ENCODE data around the gene GOSR2.
A peak's percentile ranks its signal among the peaks of the same experiment; 100 is the strongest.

Gene GOSR2

GRCh38 chr17:46962374-46962790 lies 39.4 kb downstream of the GOSR2 start:
- H3K4me1 ChIP-seq, result peaks cover 0 to 13% (median 3%) of the 10 kb centered on the region in 10 experiments; a peak in 8 of 20 replicates
- no peak overlapping the region for H3K4me3 ChIP-seq
- H3K27me3 ChIP-seq, result no peaks in the 10 kb centered on the region
- peaks cover 0 to 21% (median 0%) of the 10 kb centered on the region in 11 experiments; a peak in 3 of 22 replicates for H4K20me1 ChIP-seq
- H3K4me2 ChIP-seq, result peak overlapping the region in 4 of 11 experiments; percentile 16 to 72 (median 56); a peak in 6 of 22 replicates
- no peak for TF ChIP-seq Cebpa-rat (IDR thresholded peaks at IDR 0.05)
- no peak overlapping the region for H3K27ac ChIP-seq
- peaks cover 0 to 4% (median 0%) of the 10 kb centered on the region in 11 experiments; a peak in 1 of 22 replicates for H3K36me3 ChIP-seq
- peaks cover 0 to 7% (median 0%) of the 10 kb centered on the region in 11 experiments; a peak in 1 of 22 replicates for H3K9me3 ChIP-seq (replicated peaks in 1 of 11)
- no peak overlapping the region for H3K9ac ChIP-seq

- peaks cover 0 to 13% (median 3%) of the 10 kb centered on the region in 10 experiments; a peak in 8 of 20 replicates for H3K4me1 ChIP-seq
- H3K4me3 ChIP-seq, result no peak overlapping the region
- H3K27ac ChIP-seq, result no peak overlapping the region
- H3K36me3 ChIP-seq, result no peaks in the 10 kb centered on the region; a peak in 2 of 22 replicates
- no peaks in the 10 kb centered on the region for H3K27me3 ChIP-seq
- no peak overlapping the region for H3K9ac ChIP-seq
- H3K4me2 ChIP-seq, result no peak overlapping the region
- peaks cover 0 to 31% (median 0%) of the 10 kb centered on the region in 11 experiments; a peak in 3 of 22 replicates for H4K20me1 ChIP-seq
- peaks cover 0 to 7% (median 0%) of the 10 kb centered on the region in 11 experiments; a peak in 1 of 22 replicates for H3K9me3 ChIP-seq (replicated peaks in 1 of 11)
- TF ChIP-seq Cebpa-rat (IDR thresholded peaks at IDR 0.05), result no peak
Observed at GRCh38 chr17:46963571-46963970, 40.6 kb downstream of the GOSR2 start.

GRCh38 chr17:46964315-46965265 lies 41.6 kb downstream of the GOSR2 start:
- no peak overlapping the region for H3K4me3 ChIP-seq
- H3K9ac ChIP-seq, result no peak overlapping the region
- no peaks in the 10 kb centered on the region; a peak in 2 of 22 replicates for H3K36me3 ChIP-seq
- H3K27me3 ChIP-seq, result no peaks in the 10 kb centered on the region
- H3K4me2 ChIP-seq, result no peak overlapping the region
- H3K9me3 ChIP-seq (replicated peaks in 1 of 11), result peaks cover 0 to 6% (median 0%) of the 10 kb centered on the region in 11 experiments; a peak in 1 of 22 replicates
- peaks cover 0 to 37% (median 0%) of the 10 kb centered on the region in 11 experiments; a peak in 6 of 22 replicates for H4K20me1 ChIP-seq
- TF ChIP-seq Cebpa-rat (IDR thresholded peaks at IDR 0.05), result no peak
- H3K27ac ChIP-seq, result no peak overlapping the region
- peaks cover 0 to 13% (median 3%) of the 10 kb centered on the region in 10 experiments; a peak in 8 of 20 replicates for H3K4me1 ChIP-seq

- Histone ChIP-seq H3K9ac (no peak overlapping the region), H3K4me3 (no peak overlapping the region), H3K9me3 (replicated peaks in 1 of 11) (no peaks in the 10 kb centered on the region), H3K4me2 (no peak overlapping the region), H3K4me1 (no peaks in the 10 kb centered on the region), H3K27me3 (no peaks in the 10 kb centered on the region), H3K36me3 (no peaks in the 10 kb centered on the region; a peak in 2 of 22 replicates), H3K27ac (no peak overlapping the region), H4K20me1 (peaks cover 0 to 44% (median 0%) of the 10 kb centered on the region in 11 experiments; a peak in 7 of 22 replicates)
- TF ChIP-seq Cebpa-rat (IDR thresholded peaks at IDR 0.05), result no peak
Observed at GRCh38 chr17:46968224-46968834, 45.4 kb downstream of the GOSR2 start.

DNA sequence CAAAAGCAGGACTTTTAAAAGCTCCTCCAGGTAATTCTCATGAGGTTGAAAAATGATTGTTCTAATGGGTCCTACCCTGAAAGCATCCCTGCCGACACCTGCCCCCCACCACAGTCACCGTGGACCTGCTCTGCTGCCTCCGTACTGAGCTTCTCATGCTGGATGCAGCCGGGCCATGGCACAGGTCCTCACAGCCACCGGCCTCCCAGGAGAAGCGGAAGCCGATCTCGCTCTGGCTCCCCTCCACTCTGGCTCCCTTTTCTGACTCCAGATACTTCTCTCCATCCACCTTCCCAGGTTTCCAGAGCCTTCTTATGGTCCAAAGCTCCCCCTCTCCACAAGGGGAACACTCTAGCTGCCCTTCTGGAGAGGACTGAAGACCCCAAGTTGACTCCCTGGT lies 45.9 kb downstream of the GOSR2 start:
- Histone ChIP-seq H4K20me1 (peaks cover 0 to 44% (median 0%) of the 10 kb centered on the region in 11 experiments; a peak in 7 of 22 replicates), H3K9ac (no peak overlapping the region), H3K4me3 (no peak overlapping the region), H3K9me3 (replicated peaks in 1 of 11) (no peaks in the 10 kb centered on the region), H3K27me3 (no peaks in the 10 kb centered on the region), H3K4me2 (no peak overlapping the region), H3K4me1 (no peaks in the 10 kb centered on the region), H3K36me3 (no peaks in the 10 kb centered on the region; a peak in 2 of 22 replicates), H3K27ac (no peak overlapping the region)
- no peak for TF ChIP-seq Cebpa-rat (IDR thresholded peaks at IDR 0.05)

GRCh38 chr17:46971647-46972300 lies 48.8 kb downstream of the GOSR2 start:
- no peaks in the 10 kb centered on the region for H3K9me3 ChIP-seq (replicated peaks in 1 of 11)
- no peaks in the 10 kb centered on the region; a peak in 2 of 22 replicates for H3K36me3 ChIP-seq
- no peak overlapping the region for H3K27ac ChIP-seq

DNA sequence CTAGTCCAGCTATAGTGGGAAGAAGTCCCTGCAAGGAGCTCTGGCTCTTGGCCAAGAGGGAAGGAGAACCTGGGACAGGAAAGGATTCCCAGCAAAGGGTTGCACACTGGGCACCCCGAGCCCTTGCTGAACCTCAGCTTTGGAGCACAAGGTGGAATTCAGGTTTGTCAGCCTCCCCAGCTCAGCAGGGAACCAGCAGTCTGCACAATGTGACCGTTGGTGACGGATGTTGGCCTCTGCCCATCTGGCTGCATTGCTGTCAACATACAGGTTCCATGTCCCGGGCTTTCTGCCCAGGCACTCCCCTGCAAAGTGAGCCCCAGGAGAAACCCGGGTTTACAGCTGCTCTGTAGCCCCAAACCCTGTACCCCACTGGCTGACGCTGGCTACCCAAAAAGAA lies 49.4 kb downstream of the GOSR2 start:
- H3K27me3 ChIP-seq, result peaks cover 9 to 12% (median 11%) of the 10 kb centered on the region in 11 experiments
- no peaks in the 10 kb centered on the region; a peak in 2 of 22 replicates for H3K36me3 ChIP-seq
- no peaks in the 10 kb centered on the region for H3K9me3 ChIP-seq (replicated peaks in 1 of 11)
- peaks cover 0 to 10% (median 5%) of the 10 kb centered on the region in 10 experiments; a peak in 14 of 20 replicates for H3K4me1 ChIP-seq
- H3K4me2 ChIP-seq, result no peak overlapping the region
- H4K20me1 ChIP-seq, result peaks cover 0 to 36% (median 5%) of the 10 kb centered on the region in 11 experiments; a peak in 8 of 22 replicates
- no peak for TF ChIP-seq Cebpa-rat (IDR thresholded peaks at IDR 0.05)
- H3K9ac ChIP-seq, result no peak overlapping the region
- H3K27ac ChIP-seq, result no peak overlapping the region
- no peak overlapping the region for H3K4me3 ChIP-seq

More at GRCh38 chr17:46971647-46972300, 48.8 kb downstream of the GOSR2 start:
- Histone ChIP-seq H3K27me3 (peaks cover 3 to 6% (median 6%) of the 10 kb centered on the region in 11 experiments), H3K4me3 (no peak overlapping the region), H3K4me1 (peaks cover 0 to 5% (median 0%) of the 10 kb centered on the region in 10 experiments; a peak in 6 of 20 replicates), H3K9ac (no peak overlapping the region), H4K20me1 (peaks cover 0 to 38% (median 1%) of the 10 kb centered on the region in 11 experiments; a peak in 8 of 22 replicates), H3K4me2 (no peak overlapping the region)
- no peak for TF ChIP-seq Cebpa-rat (IDR thresholded peaks at IDR 0.05)

- H3K9me3 ChIP-seq (replicated peaks in 1 of 11), result no peaks in the 10 kb centered on the region
- TF ChIP-seq Cebpa-rat (IDR thresholded peaks at IDR 0.05), result no peak
- peaks cover 26 to 29% (median 29%) of the 10 kb centered on the region in 11 experiments for H3K27me3 ChIP-seq
- H3K4me3 ChIP-seq, result no peak overlapping the region
- no peak overlapping the region for H3K27ac ChIP-seq
- H3K36me3 ChIP-seq, result no peaks in the 10 kb centered on the region
- no peak overlapping the region for H3K9ac ChIP-seq
- no peak overlapping the region for H3K4me2 ChIP-seq
- peaks cover 0 to 32% (median 12%) of the 10 kb centered on the region in 11 experiments; a peak in 12 of 22 replicates for H4K20me1 ChIP-seq
- H3K4me1 ChIP-seq, result peaks cover 11 to 28% (median 22%) of the 10 kb centered on the region in 10 experiments; a peak in 19 of 20 replicates
Observed at GRCh38 chr17:46974086-46974485, 51.1 kb downstream of the GOSR2 start.

Data from BLaER1 treated with 17β-estradiol and CSF1 and Interleukin-3, amounts not matched to agents 10 nM and 100 nM (cell line).